SK-N-MC (cell line): ENCODE results near the gene SLC41A2.

Experiments used
- EZH2 ChIP-seq: fragments of 200-600 bp; sonication (generic); IDR thresholded peaks from one replicate; pipeline ENCODE4 v1.6.1; 2017; ENCODE audit warnings: antibody characterized with exemption
- FOXP2 ChIP-seq: optimal IDR thresholded peaks from 2 replicates; pipeline ENCODE3; 2011; ENCODE audit warnings: mild to moderate bottlenecking, moderate library complexity; ENCODE audit not compliant: insufficient read depth; ENCODE audit errors: extremely low read length, control extremely low read depth
- POLR2AphosphoS5 ChIP-seq: IDR thresholded peaks from 2 replicates; pipeline ENCODE4 v1.6.1; 2012; ENCODE audit warnings: mild to moderate bottlenecking, low read depth, low read length, borderline replicate concordance

DNA sequence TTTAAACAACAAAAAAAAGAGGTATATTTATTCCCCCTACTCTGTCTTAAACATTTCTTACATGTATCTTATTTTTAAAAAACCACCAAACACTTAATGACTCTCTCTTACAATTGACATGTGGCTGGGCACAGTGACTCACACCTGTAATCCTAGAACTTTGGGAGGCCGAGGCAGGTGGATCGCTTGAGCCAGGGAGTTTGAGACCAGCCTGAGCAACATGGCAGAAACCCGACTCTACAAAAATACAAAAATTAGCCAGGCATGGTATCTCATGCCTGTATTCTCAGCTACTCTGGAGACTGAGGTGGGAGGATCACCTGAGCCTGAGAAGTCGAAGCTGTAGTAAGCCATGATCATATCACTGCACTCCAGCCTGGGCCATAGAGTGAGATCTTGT is 16.0 kb downstream of the SLC41A2 start:
- TF ChIP-seq EZH2 (no peak), POLR2AphosphoS5 (no peak), FOXP2 (no peak)
